AG04449 (cell line): Measurements from ENCODE around the gene CSF3R.

Experiments
- CTCF ChIA-PET: fragments of 350-600 bp; formaldehyde crosslinking; extraction: SDS; loops from one replicate; lab custom pipeline; 2021; ENCODE audit warnings: antibody characterized with exemption; lab: Yijun Ruan, JAX
- POLR2A ChIA-PET: fragments of 400-600, 350-600 bp; formaldehyde crosslinking; extraction: SDS; loops from one replicate; lab custom pipeline; 2020; ENCODE audit warnings: antibody characterized with exemption, inconsistent platforms; lab: Yijun Ruan, JAX
- DNase-seq: peaks from one replicate; pipeline ENCODE4 v3.0.0-alpha.2; 2010; ENCODE audit warnings: low read depth, low spot score
- H3K4me3 ChIP-seq: 2 replicates; pipeline ENCODE4 v1.5.1; 2011; ENCODE audit warnings: low read depth, mild to moderate bottlenecking, control low read depth, low read length
- TF ChIP-seq, protein P1 (sequence below): IDR thresholded peaks from one replicate; pipeline ENCODE4 v1.5.1; 2011; ENCODE audit warnings: mild to moderate bottlenecking, moderate library complexity, low read length, control low read depth, inconsistent platforms; ENCODE audit not compliant: insufficient read depth; ENCODE audit errors: missing control alignments

CSF3R gene

GRCh38 chr1:36475341-36475740 is 7.4 kb downstream of the CSF3R start:
- DNase-seq, result no peak
- H3K4me3 ChIP-seq, result no peak overlapping the region
- TF ChIP-seq, protein P1, sequence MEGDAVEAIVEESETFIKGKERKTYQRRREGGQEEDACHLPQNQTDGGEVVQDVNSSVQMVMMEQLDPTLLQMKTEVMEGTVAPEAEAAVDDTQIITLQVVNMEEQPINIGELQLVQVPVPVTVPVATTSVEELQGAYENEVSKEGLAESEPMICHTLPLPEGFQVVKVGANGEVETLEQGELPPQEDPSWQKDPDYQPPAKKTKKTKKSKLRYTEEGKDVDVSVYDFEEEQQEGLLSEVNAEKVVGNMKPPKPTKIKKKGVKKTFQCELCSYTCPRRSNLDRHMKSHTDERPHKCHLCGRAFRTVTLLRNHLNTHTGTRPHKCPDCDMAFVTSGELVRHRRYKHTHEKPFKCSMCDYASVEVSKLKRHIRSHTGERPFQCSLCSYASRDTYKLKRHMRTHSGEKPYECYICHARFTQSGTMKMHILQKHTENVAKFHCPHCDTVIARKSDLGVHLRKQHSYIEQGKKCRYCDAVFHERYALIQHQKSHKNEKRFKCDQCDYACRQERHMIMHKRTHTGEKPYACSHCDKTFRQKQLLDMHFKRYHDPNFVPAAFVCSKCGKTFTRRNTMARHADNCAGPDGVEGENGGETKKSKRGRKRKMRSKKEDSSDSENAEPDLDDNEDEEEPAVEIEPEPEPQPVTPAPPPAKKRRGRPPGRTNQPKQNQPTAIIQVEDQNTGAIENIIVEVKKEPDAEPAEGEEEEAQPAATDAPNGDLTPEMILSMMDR, result no peak
- POLR2A ChIA-PET, result no interaction called here
- CTCF ChIA-PET, result no interaction called here

DNA sequence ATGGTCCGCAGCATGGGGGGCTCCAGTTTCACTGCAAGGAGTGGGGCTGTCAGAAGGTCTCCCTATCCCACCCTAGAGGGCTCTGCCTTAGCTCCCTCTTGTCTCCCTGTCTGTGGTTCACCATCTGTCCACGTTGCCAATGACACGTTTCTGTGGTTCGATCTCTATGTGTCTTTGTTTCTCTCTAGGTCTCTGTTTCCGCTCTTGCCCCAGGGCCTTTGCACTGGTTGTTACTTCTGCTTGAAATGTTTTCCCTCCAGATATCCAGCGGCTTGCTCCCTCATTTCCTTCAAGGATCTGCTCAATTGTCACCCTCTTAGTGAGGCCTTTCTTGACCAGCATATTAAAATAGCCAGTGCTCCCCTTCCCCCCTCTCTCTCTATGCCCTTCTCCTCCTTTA is 10.1 kb downstream of the CSF3R start:
- TF ChIP-seq, protein P1, result no peak
- POLR2A ChIA-PET, result no interaction called here
- no peak for DNase-seq
- H3K4me3 ChIP-seq, result no peak overlapping the region
- CTCF ChIA-PET, result no interaction called here

DNA sequence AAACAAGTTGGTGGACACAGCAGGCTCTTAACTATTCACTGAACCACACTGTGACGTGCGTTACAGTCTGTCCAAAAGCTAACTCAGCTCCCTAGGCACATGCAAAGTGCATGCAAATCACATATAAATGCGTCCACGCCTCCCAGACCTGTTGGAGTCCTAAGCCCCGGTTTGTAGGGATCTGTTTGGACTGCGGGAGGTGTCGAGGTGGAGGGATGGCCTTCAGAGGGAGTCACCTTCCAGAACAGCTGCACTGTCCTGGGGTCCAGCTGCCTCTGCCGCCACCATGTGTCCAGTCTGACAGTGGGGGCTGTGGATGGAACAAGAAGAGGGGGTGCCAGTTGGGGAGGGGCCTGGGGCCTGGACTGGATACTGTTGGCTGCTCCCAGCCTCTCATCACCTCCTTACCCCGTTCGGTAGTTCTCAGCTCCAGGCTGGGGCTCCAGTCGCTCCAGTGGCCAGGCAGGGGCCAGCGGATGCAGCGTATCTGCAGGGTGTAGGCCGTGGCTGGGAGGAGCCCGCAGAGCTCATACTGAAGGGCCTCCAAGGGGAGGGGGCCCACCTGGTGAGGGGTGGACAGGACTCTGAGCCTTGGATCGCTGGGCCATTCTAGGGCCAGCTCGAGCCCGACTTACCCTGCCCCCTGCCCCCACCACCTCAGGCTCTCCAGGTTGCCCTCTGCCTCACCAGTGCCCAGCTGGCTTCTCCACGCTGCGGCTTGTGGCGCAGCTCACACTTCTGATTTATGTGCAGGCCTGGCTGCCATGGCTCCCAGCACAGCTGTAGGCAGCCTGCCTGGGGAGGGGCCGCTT is 10.7 kb downstream of the CSF3R start:
- TF ChIP-seq, protein P1, result no peak
- no peak for DNase-seq
- POLR2A ChIA-PET, result no interaction called here
- CTCF ChIA-PET, result no interaction called here
- H3K4me3 ChIP-seq, result no peak overlapping the region

- CTCF ChIA-PET, result no interaction called here
- POLR2A ChIA-PET, result no interaction called here
- no peak for DNase-seq
- TF ChIP-seq, protein P1, result no peak
- H3K4me3 ChIP-seq, result no peak overlapping the region
Measured at GRCh38 chr1:36469163-36469562, 13.6 kb downstream of the CSF3R start.

- CTCF ChIA-PET, result no interaction called here
- no peak for DNase-seq
- POLR2A ChIA-PET, result no interaction called here
- TF ChIP-seq, protein P1, result no peak
- no peak overlapping the region for H3K4me3 ChIP-seq
Measured at GRCh38 chr1:36467700-36468455, 14.8 kb downstream of the CSF3R start.

- CTCF ChIA-PET, result no interaction called here
- POLR2A ChIA-PET, result no interaction called here
- no peak overlapping the region for H3K4me3 ChIP-seq
- TF ChIP-seq, protein P1, result no peak
- no peak for DNase-seq
Measured at GRCh38 chr1:36467027-36467410, 15.7 kb downstream of the CSF3R start.
